SK-N-MC (cell line): ENCODE data around the gene NFE2L1.
A peak's percentile ranks its signal among the peaks of the same experiment; 100 is the strongest.

Experiments used
- FOXP2 ChIP-seq: optimal IDR thresholded peaks from 2 replicates; pipeline ENCODE3; 2011; ENCODE audit warnings: mild to moderate bottlenecking, moderate library complexity; ENCODE audit not compliant: insufficient read depth; ENCODE audit errors: extremely low read length, control extremely low read depth
- POLR2AphosphoS5 ChIP-seq: IDR thresholded peaks from 2 replicates; pipeline ENCODE4 v1.6.1; 2012; ENCODE audit warnings: mild to moderate bottlenecking, low read depth, low read length, borderline replicate concordance

- no peak for TF ChIP-seq FOXP2
- peak; percentile 78; the same call in 1 of the 2 replicates for TF ChIP-seq POLR2AphosphoS5
Observed at GRCh38 chr17:48048384-48049126, 396 bp downstream of the NFE2L1 start.
